SK-N-SH (cell line): Measurements from ENCODE around the gene PTDSS2. TPM values are rescaled to one million over a fixed set of nuclear protein-coding genes. Genes with fewer than 3 reads are reported as not detected.

Source experiments
- CTCF ChIA-PET: fragments of 300-600, 350-600 bp; formaldehyde crosslinking; extraction: SDS; loops from one replicate; lab custom pipeline; 2021; lab: Yijun Ruan, JAX
- POLR2A ChIA-PET: fragments of 350-600 bp; sonication (Branson Sonifier 250); formaldehyde crosslinking; extraction: SDS; loops from one replicate; lab custom pipeline; 2020; ENCODE audit warnings: antibody characterized with exemption, inconsistent platforms; lab: Yijun Ruan, JAX
- DNase-seq: peaks from one replicate; pipeline ENCODE4 v3.0.0; 2012
- H2AFZ ChIP-seq: fragments of 200-600 bp; sonication (generic); 2 replicates; pipeline ENCODE4 v1.8.1; 2016; ENCODE audit warnings: antibody characterized with exemption, mild to moderate bottlenecking, low read depth
- H3F3A ChIP-seq: fragments of 200-600 bp; sonication (generic); replicated peaks from 2 replicates; pipeline ENCODE3; 2016; ENCODE audit warnings: antibody characterized with exemption, mild to moderate bottlenecking; ENCODE audit not compliant: insufficient read depth
- H3K27ac ChIP-seq, 2 experiments: fragments of 200-500 bp in 1 of 2; fragments of 200-600 bp in 1 of 2; sonication (Bioruptor generic) in 1 of 2; sonication (generic), shearing (Covaris generic) in 1 of 2; 2 replicates each; pipeline versions ENCODE4 v1.5.1 to v1.6.1; 2014 to 2016; ENCODE audit warnings: low read depth in 2 of 2, inconsistent platforms in 1 of 2, low read length in 1 of 2, mild to moderate bottlenecking in 1 of 2, mixed read lengths in 1 of 2
- H3K27me3 ChIP-seq: fragments of 200-600 bp; sonication (generic), shearing (Covaris generic); 2 replicates; pipeline ENCODE4 v1.6.1; 2016; ENCODE audit warnings: mixed run types; ENCODE audit not compliant: insufficient read depth
- H3K36me3 ChIP-seq, 2 experiments: fragments of 200-500 bp in 1 of 2; fragments of 200-600 bp in 1 of 2; sonication (Bioruptor generic) in 1 of 2; sonication (generic) in 1 of 2; replicated peaks in 1 of 2; 2 replicates each; pipeline versions ENCODE3 to v1.5.1; 2014 to 2016; ENCODE audit warnings: low read length in 1 of 2, mild to moderate bottlenecking in 1 of 2; ENCODE audit not compliant: insufficient read depth in 2 of 2, control insufficient read depth in 1 of 2
- H3K4me1 ChIP-seq, 2 experiments: fragments of 200-500 bp in 1 of 2; fragments of 200-600 bp in 1 of 2; sonication (Bioruptor generic) in 1 of 2; sonication (generic), shearing (Covaris generic) in 1 of 2; 2 replicates each; pipeline versions ENCODE4 v1.5.1 to v1.6.1; 2014 to 2016; ENCODE audit warnings: low read depth in 1 of 2, low read length in 1 of 2, mixed run types in 1 of 2; ENCODE audit not compliant: insufficient read depth in 2 of 2, control insufficient read depth in 1 of 2
- H3K4me2 ChIP-seq: fragments of 200-600 bp; sonication (generic), shearing (Covaris generic); 2 replicates; pipeline ENCODE4 v1.6.1; 2017; ENCODE audit warnings: mixed run types
- H3K4me3 ChIP-seq, 2 experiments: fragments of 200-500 bp in 1 of 2; fragments of 200-600 bp in 1 of 2; sonication (Bioruptor generic) in 1 of 2; sonication (generic), shearing (Covaris generic) in 1 of 2; 2 replicates each; pipeline versions ENCODE4 v1.5.1 to v1.8.1; 2014 to 2016; ENCODE audit warnings: low read depth in 2 of 2, inconsistent platforms in 1 of 2, low read length in 1 of 2, mild to moderate bottlenecking in 1 of 2, mixed read lengths in 1 of 2, moderate library complexity in 1 of 2
- H3K79me2 ChIP-seq: fragments of 200-600 bp; sonication (generic); 2 replicates; pipeline ENCODE4 v1.8.1; 2017; ENCODE audit warnings: mild to moderate bottlenecking; ENCODE audit not compliant: insufficient read depth
- H3K9ac ChIP-seq: fragments of 200-600 bp; sonication (generic); 2 replicates; pipeline ENCODE4 v1.6.1; 2017; ENCODE audit warnings: mixed run types
- H3K9me2 ChIP-seq: fragments of 200-600 bp; sonication (generic); 2 replicates; pipeline ENCODE4 v1.6.1; 2017; ENCODE audit warnings: mixed run types
- H3K9me3 ChIP-seq: fragments of 200-600 bp; sonication (generic); 2 replicates; pipeline ENCODE4 v1.6.1; 2017; ENCODE audit warnings: mixed run types, mild to moderate bottlenecking, moderate library complexity
- H4K20me1 ChIP-seq: fragments of 200-600 bp; sonication (generic); 2 replicates; pipeline ENCODE4 v1.6.1; 2017; ENCODE audit warnings: mild to moderate bottlenecking, mixed run types; ENCODE audit not compliant: insufficient read depth
- ELF1 ChIP-seq: IDR thresholded peaks from 2 replicates; pipeline ENCODE4 v1.4.0; 2012
- EZH2phosphoT487 ChIP-seq: fragments of 200-600 bp; sonication (generic); IDR thresholded peaks from 2 replicates; pipeline ENCODE4 v1.6.1; 2017; ENCODE audit warnings: low read depth, mixed run types, mild to moderate bottlenecking, antibody characterized with exemption, moderate library complexity, borderline replicate concordance
- GATA2 ChIP-seq: sonication (generic); formaldehyde crosslinking; IDR thresholded peaks from 2 replicates; pipeline ENCODE4 v1.5.0; 2020; ENCODE audit warnings: mild to moderate bottlenecking, missing genetic modification reagents
- IRF3 ChIP-seq: fragments of 150-350 bp; IDR thresholded peaks from 2 replicates; pipeline ENCODE4 v1.6.1; 2016; ENCODE audit warnings: mild to moderate bottlenecking, low read depth, low read length
- MEF2A ChIP-seq: IDR thresholded peaks from 2 replicates; pipeline ENCODE4 v1.4.0; 2012; ENCODE audit warnings: low read depth, borderline replicate concordance
- NFIC ChIP-seq: IDR thresholded peaks from 2 replicates; pipeline ENCODE4 v1.4.0; 2012; ENCODE audit warnings: borderline replicate concordance
- POLR2AphosphoS5 ChIP-seq: IDR thresholded peaks from 2 replicates; pipeline ENCODE4 v1.6.1; 2012; ENCODE audit warnings: low read depth, low read length
- RAD21 ChIP-seq: IDR thresholded peaks from 2 replicates; pipeline ENCODE4 v1.6.1; 2012; ENCODE audit warnings: mild to moderate bottlenecking, low read length
- REST ChIP-seq: IDR thresholded peaks from 2 replicates; pipeline ENCODE4 v1.6.1; 2012; ENCODE audit warnings: mild to moderate bottlenecking, low read depth, low read length, moderate library complexity
- TEAD4 ChIP-seq: IDR thresholded peaks from 2 replicates; pipeline ENCODE4 v1.4.0; 2012; ENCODE audit warnings: mild to moderate bottlenecking, borderline replicate concordance; ENCODE audit not compliant: insufficient read depth
- USF1 ChIP-seq: IDR thresholded peaks from 2 replicates; pipeline ENCODE4 v1.4.0; 2012; ENCODE audit warnings: low read depth, borderline replicate concordance
- YY1 ChIP-seq: IDR thresholded peaks from 2 replicates; pipeline ENCODE4 v1.4.0; 2012; ENCODE audit warnings: low read depth, mild to moderate bottlenecking
- ZBTB33 ChIP-seq: IDR thresholded peaks from 2 replicates; pipeline ENCODE4 v1.4.0; 2012; ENCODE audit warnings: low read depth, borderline replicate concordance
- WGBS: methylation state at CpG from one replicate; pipeline ENCODE4 v1.1.6; 2017; ENCODE audit warnings: low lambda C conversion rate; 5-methylcytosine and 5-hydroxymethylcytosine counted together
- polyA plus RNA-seq, 3 experiments: library from polyadenylated mRNA; depleted of rRNA; stranded (reverse); fragments of >200 nt; gene quantifications; 2 replicates each; pipeline ENCODE4 v1.2.3, GENCODE V29; 2012

PTDSS2 gene
- polyA plus RNA-seq, 1 of the 3 experiments (the other 2 are of a cell fraction) = 28.6 TPM

- CTCF ChIA-PET = interaction anchor here (1.0 to 2.6 kb wide), 5 partner anchors 26 to 278 kb away, joined by 3 to 12 read pairs (median 3); no protein-coding TSS in a partner anchor
- Histone ChIP-seq H3K79me2 (peaks cover 9% of the 10 kb centered on the region), H2AFZ (no peak overlapping the region), H3F3A (peaks cover 10% of the 10 kb centered on the region), H3K9ac (no peak overlapping the region), H3K9me3 (no peaks in the 10 kb centered on the region), H4K20me1 (no peaks in the 10 kb centered on the region), H3K27me3 (peaks cover 9% of the 10 kb centered on the region; the same call in 1 of the 2 replicates), H3K27ac (no peak overlapping the region), H3K36me3 (no peaks in the 10 kb centered on the region), H3K4me1 (peaks cover 0 to 24% of the 10 kb centered on the region in 2 experiments; a peak in 1 of 4 replicates), H3K4me2 (no peak overlapping the region), H3K9me2 (no peaks in the 10 kb centered on the region)
- WGBS = 50% methylated on average over 12 of the region's 12 CpGs
- no peak for DNase-seq
- no peak for TF ChIP-seq IRF3
- no peak for TF ChIP-seq POLR2AphosphoS5
- no peak for TF ChIP-seq ELF1
- TF ChIP-seq EZH2phosphoT487 = no peak
- no peak for TF ChIP-seq RAD21
- no peak for TF ChIP-seq YY1
- TF ChIP-seq, all 33 proteins: peak for 0
- POLR2A ChIA-PET = interaction anchor here (0.5 kb wide), 1 partner anchor 66 kb away, joined by 3 read pairs; no protein-coding TSS in a partner anchor
- H3K4me3 ChIP-seq = no peak overlapping the region
Measured at GRCh38 chr11:444396-445144, 5.5 kb upstream of the PTDSS2 start.

GRCh38 chr11:445765-446588 is 4.1 kb upstream of the PTDSS2 start:
- Histone ChIP-seq H3K9me2 (no peaks in the 10 kb centered on the region), H3K27me3 (peaks cover 3% of the 10 kb centered on the region; the same call in 1 of the 2 replicates), H3K4me3 (no peak overlapping the region), H3K36me3 (no peaks in the 10 kb centered on the region), H3K4me1 (peaks cover 0 to 26% of the 10 kb centered on the region in 2 experiments; a peak in 1 of 4 replicates), H3K27ac (no peak overlapping the region), H3K9me3 (no peaks in the 10 kb centered on the region), H3K79me2 (peaks cover 20% of the 10 kb centered on the region), H4K20me1 (no peaks in the 10 kb centered on the region), H3F3A (peaks cover 10% of the 10 kb centered on the region), H3K4me2 (no peak overlapping the region), H3K9ac (no peak overlapping the region), H2AFZ (no peak overlapping the region)
- WGBS = 86% methylated on average over 14 of the region's 20 CpGs
- TF ChIP-seq IRF3 (no peak), NFIC (no peak), MEF2A (no peak), POLR2AphosphoS5 (no peak), USF1 (no peak), TEAD4 (no peak), ZBTB33 (no peak), REST (no peak), GATA2 (CRISPR knock-in tag) (no peak), ELF1 (no peak)
- no peak for DNase-seq
- POLR2A ChIA-PET = no interaction called here
- CTCF ChIA-PET = interaction anchor here (1.4 to 6.5 kb wide), 2 partner anchors 39 to 140 kb away, joined by 3 to 77 read pairs; no protein-coding TSS in a partner anchor
